WTC11 (cell line): ENCODE measurements around the gene LRIG1. TPM values are rescaled to one million over a fixed set of nuclear protein-coding genes. Genes with fewer than 3 reads are reported as not detected.

Experiments used
- ATAC-seq: fragments of 200-7000 bp; cut with Tn5 transposase; 2 replicates; pipeline ENCODE4 v1.10.0; 2021; ENCODE audit warnings: mild to moderate bottlenecking, moderate library complexity
- CTCF ChIA-PET: fragments of 300-600 bp; sonication (Branson Sonifier 250); formaldehyde crosslinking; loops from one replicate; lab custom pipeline; 2021; ENCODE audit warnings: antibody characterized with exemption; lab: Charles Lee
- POLR2A ChIA-PET: fragments of 350-600 bp; sonication (Branson Sonifier 250); formaldehyde crosslinking; loops from one replicate; lab custom pipeline; 2021; ENCODE audit warnings: antibody characterized with exemption; lab: Charles Lee
- DNase-seq: peaks from one replicate; pipeline ENCODE4 v3.0.0; 2021; ENCODE audit warnings: low spot score
- H3K27ac Mint-ChIP-seq: 2 replicates; pipeline ENCODE4 v1.8.0; 2021; ENCODE audit warnings: mixed read lengths
- H3K27me3 Mint-ChIP-seq: 2 replicates; pipeline ENCODE4 v1.8.0; 2021; ENCODE audit warnings: low read depth, mild to moderate bottlenecking, moderate library complexity, mixed read lengths
- H3K36me3 Mint-ChIP-seq: 2 replicates; pipeline ENCODE4 v1.8.0; 2021; ENCODE audit warnings: mixed read lengths
- H3K4me1 Mint-ChIP-seq: 2 replicates; pipeline ENCODE4 v1.8.0; 2022; ENCODE audit warnings: mixed read lengths
- H3K4me3 Mint-ChIP-seq: 2 replicates; pipeline ENCODE4 v1.8.0; 2021; ENCODE audit warnings: mild to moderate bottlenecking, moderate library complexity, mixed read lengths
- H3K9me3 Mint-ChIP-seq: 2 replicates; pipeline ENCODE4 v1.8.0; 2021; ENCODE audit warnings: mixed read lengths
- ATF1 ChIP-seq: sonication (generic); formaldehyde crosslinking; IDR thresholded peaks from 2 replicates; pipeline ENCODE4 v1.8.1; 2023; ENCODE audit warnings: mild to moderate bottlenecking, moderate library complexity, missing genetic modification reagents
- EMX1 ChIP-seq: fragments of 250-450 bp; sonication (Bioruptor Pico); IDR thresholded peaks from 2 replicates; pipeline ENCODE4 v1.8.0; 2021; ENCODE audit warnings: mild to moderate bottlenecking
- ETV6 ChIP-seq: sonication (generic); formaldehyde crosslinking; IDR thresholded peaks from 2 replicates; pipeline ENCODE4 v1.8.1; 2022; ENCODE audit warnings: mild to moderate bottlenecking, missing genetic modification reagents
- FOXJ3 ChIP-seq: sonication (generic); formaldehyde crosslinking; IDR thresholded peaks from 2 replicates; pipeline ENCODE4 v1.9.0; 2021; ENCODE audit warnings: missing genetic modification reagents, mild to moderate bottlenecking, borderline replicate concordance
- FOXP1 ChIP-seq: sonication (generic); formaldehyde crosslinking; IDR thresholded peaks from 2 replicates; pipeline ENCODE4 v1.8.0; 2022; ENCODE audit warnings: missing genetic modification reagents, mild to moderate bottlenecking, moderate library complexity, borderline replicate concordance
- JUN ChIP-seq: sonication (generic); formaldehyde crosslinking; IDR thresholded peaks from 2 replicates; pipeline ENCODE4 v1.8.0; 2023; ENCODE audit warnings: mild to moderate bottlenecking, missing genetic modification reagents
- KAT7 ChIP-seq: sonication (generic); formaldehyde crosslinking; IDR thresholded peaks from 2 replicates; pipeline ENCODE4 v1.8.1; 2023; ENCODE audit warnings: missing genetic modification reagents, mild to moderate bottlenecking, borderline replicate concordance
- NR2C2 ChIP-seq: sonication (generic); formaldehyde crosslinking; IDR thresholded peaks from 2 replicates; pipeline ENCODE4 v1.8.0; 2022; ENCODE audit warnings: mild to moderate bottlenecking, missing genetic modification reagents
- OVOL2 ChIP-seq: fragments of 250-450 bp; sonication (Bioruptor Pico); IDR thresholded peaks from 2 replicates; pipeline ENCODE4 v1.9.0; 2021; ENCODE audit warnings: mild to moderate bottlenecking, borderline replicate concordance
- RELA ChIP-seq: sonication (generic); formaldehyde crosslinking; IDR thresholded peaks from 2 replicates; pipeline ENCODE4 v1.8.1; 2022; ENCODE audit warnings: missing genetic modification reagents, mild to moderate bottlenecking, borderline replicate concordance
- SP1 ChIP-seq: sonication (generic); formaldehyde crosslinking; conservative IDR thresholded peaks from 2 replicates; pipeline ENCODE4 v1.8.1; 2022; ENCODE audit warnings: missing genetic modification reagents
- ZNF232 ChIP-seq: sonication (generic); formaldehyde crosslinking; IDR thresholded peaks from 2 replicates; pipeline ENCODE4 v1.8.0; 2022; ENCODE audit warnings: mild to moderate bottlenecking, missing genetic modification reagents
- ZNF423 ChIP-seq: fragments of 250-450 bp; sonication (Bioruptor Pico); IDR thresholded peaks from 2 replicates; pipeline ENCODE4 v2.1.2; 2022; ENCODE audit warnings: mild to moderate bottlenecking, moderate library complexity
- ZNF671 ChIP-seq: fragments of 250-450 bp; sonication (Bioruptor Pico); IDR thresholded peaks from 2 replicates; pipeline ENCODE4 v1.8.0; 2021; ENCODE audit warnings: mild to moderate bottlenecking
- total RNA-seq: library from RNA; stranded (reverse); gene quantifications from 3 replicates; pipeline ENCODE4 v1.2.3, GENCODE V29; 2021
- TF ChIP-seq, protein P1 (sequence below): sonication (generic); formaldehyde crosslinking; conservative IDR thresholded peaks from 2 replicates; pipeline ENCODE4 v1.8.1; 2023; ENCODE audit warnings: mild to moderate bottlenecking, low read depth, missing genetic modification reagents, moderate library complexity
- TF ChIP-seq, protein P2 (sequence below): sonication (generic); formaldehyde crosslinking; IDR thresholded peaks from 2 replicates; pipeline ENCODE4 v1.8.0; 2022; ENCODE audit warnings: mild to moderate bottlenecking, missing genetic modification reagents
- TF ChIP-seq, protein P3 (sequence below): fragments of 250-450 bp; sonication (Bioruptor Pico); IDR thresholded peaks from 2 replicates; pipeline ENCODE4 v1.9.0; 2021; ENCODE audit warnings: mild to moderate bottlenecking, borderline replicate concordance

The LRIG1 gene
- total RNA-seq, 1 experiment from 2014 or later, result 105 TPM

DNA sequence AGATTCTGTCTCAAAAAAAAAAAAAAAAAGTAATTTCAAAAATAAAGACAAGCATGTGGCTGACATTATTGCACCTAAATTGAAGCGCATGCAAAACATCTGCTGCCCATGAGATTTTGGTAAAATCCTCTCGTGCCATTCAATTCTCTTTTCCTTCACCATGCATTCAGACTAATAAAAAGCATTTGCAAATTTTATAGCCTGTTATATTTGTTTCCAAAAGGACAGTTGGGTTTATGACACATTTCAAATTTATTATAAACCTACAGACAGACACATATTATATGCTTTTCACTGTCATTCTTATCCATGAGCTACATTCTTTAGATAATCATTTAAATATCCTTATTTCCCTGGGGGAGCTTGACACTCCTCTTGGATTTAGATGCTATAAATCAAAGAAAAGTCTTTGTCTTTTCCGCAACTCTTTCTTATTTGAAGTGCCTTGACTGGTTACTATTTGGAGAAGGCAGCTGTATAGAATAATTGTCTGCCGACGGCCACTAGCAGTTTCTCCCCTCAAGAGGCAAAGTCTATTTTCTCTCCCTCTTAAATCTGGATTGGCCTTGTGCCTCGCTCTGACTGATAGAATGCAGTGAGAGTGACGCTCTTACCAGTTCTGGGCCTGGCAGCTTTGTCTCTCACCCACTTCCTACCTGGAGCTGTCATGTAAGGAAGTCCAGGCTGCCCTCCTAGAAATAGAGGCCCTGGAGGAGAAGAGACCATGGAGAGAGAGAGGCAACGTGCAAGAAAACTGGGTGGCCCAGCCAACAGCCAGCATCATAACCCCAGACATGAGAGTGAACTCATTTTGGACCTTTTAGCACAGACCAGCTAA, 6.8 kb upstream of the LRIG1 start (continued):
- TF ChIP-seq, protein P1, sequence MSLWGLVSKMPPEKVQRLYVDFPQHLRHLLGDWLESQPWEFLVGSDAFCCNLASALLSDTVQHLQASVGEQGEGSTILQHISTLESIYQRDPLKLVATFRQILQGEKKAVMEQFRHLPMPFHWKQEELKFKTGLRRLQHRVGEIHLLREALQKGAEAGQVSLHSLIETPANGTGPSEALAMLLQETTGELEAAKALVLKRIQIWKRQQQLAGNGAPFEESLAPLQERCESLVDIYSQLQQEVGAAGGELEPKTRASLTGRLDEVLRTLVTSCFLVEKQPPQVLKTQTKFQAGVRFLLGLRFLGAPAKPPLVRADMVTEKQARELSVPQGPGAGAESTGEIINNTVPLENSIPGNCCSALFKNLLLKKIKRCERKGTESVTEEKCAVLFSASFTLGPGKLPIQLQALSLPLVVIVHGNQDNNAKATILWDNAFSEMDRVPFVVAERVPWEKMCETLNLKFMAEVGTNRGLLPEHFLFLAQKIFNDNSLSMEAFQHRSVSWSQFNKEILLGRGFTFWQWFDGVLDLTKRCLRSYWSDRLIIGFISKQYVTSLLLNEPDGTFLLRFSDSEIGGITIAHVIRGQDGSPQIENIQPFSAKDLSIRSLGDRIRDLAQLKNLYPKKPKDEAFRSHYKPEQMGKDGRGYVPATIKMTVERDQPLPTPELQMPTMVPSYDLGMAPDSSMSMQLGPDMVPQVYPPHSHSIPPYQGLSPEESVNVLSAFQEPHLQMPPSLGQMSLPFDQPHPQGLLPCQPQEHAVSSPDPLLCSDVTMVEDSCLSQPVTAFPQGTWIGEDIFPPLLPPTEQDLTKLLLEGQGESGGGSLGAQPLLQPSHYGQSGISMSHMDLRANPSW (CRISPR knock-in tag), result no peak
- TF ChIP-seq ATF1 (CRISPR knock-in tag) (no peak), FOXJ3 (CRISPR knock-in tag) (no peak), ETV6 (no peak), OVOL2 (no peak), SP1 (CRISPR knock-in tag) (no peak), ZNF671 (CRISPR knock-in tag) (no peak), ZNF232 (CRISPR knock-in tag) (no peak), RELA (CRISPR knock-in tag) (no peak), ZNF423 (CRISPR knock-in tag) (no peak), EMX1 (CRISPR knock-in tag) (no peak)
- TF ChIP-seq, protein P2, sequence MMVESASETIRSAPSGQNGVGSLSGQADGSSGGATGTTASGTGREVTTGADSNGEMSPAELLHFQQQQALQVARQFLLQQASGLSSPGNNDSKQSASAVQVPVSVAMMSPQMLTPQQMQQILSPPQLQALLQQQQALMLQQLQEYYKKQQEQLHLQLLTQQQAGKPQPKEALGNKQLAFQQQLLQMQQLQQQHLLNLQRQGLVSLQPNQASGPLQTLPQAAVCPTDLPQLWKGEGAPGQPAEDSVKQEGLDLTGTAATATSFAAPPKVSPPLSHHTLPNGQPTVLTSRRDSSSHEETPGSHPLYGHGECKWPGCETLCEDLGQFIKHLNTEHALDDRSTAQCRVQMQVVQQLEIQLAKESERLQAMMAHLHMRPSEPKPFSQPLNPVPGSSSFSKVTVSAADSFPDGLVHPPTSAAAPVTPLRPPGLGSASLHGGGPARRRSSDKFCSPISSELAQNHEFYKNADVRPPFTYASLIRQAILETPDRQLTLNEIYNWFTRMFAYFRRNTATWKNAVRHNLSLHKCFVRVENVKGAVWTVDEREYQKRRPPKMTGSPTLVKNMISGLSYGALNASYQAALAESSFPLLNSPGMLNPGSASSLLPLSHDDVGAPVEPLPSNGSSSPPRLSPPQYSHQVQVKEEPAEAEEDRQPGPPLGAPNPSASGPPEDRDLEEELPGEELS (CRISPR knock-in tag), result no peak
- TF ChIP-seq, all 79 proteins: peak for 0

DNA sequence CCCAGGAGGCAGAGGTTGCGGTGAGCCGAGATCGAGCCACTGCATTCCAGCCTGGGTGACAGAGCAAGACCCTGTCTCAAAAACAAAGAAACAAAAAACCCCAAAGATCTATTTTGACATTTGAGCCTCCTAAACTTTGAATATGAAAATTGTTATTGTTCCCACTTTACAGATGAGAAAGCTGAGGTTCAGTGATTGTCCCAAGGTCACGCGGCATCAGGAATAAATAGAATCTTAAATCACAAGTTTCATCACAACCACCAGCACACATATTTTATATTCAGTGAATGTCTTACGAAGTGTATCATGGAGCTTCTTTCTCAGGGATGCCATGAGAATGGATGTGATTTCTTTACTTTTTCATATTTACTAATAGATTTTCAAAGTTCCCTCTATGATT, 5.3 kb upstream of the LRIG1 start:
- no peak for ATAC-seq
- H3K4me3 Mint-ChIP-seq, result no peak overlapping the region

More for the DNA sequence above, 5.3 kb upstream of the LRIG1 start:
- TF ChIP-seq NR2C2 (CRISPR knock-in tag), result no peak
- TF ChIP-seq, protein P3, sequence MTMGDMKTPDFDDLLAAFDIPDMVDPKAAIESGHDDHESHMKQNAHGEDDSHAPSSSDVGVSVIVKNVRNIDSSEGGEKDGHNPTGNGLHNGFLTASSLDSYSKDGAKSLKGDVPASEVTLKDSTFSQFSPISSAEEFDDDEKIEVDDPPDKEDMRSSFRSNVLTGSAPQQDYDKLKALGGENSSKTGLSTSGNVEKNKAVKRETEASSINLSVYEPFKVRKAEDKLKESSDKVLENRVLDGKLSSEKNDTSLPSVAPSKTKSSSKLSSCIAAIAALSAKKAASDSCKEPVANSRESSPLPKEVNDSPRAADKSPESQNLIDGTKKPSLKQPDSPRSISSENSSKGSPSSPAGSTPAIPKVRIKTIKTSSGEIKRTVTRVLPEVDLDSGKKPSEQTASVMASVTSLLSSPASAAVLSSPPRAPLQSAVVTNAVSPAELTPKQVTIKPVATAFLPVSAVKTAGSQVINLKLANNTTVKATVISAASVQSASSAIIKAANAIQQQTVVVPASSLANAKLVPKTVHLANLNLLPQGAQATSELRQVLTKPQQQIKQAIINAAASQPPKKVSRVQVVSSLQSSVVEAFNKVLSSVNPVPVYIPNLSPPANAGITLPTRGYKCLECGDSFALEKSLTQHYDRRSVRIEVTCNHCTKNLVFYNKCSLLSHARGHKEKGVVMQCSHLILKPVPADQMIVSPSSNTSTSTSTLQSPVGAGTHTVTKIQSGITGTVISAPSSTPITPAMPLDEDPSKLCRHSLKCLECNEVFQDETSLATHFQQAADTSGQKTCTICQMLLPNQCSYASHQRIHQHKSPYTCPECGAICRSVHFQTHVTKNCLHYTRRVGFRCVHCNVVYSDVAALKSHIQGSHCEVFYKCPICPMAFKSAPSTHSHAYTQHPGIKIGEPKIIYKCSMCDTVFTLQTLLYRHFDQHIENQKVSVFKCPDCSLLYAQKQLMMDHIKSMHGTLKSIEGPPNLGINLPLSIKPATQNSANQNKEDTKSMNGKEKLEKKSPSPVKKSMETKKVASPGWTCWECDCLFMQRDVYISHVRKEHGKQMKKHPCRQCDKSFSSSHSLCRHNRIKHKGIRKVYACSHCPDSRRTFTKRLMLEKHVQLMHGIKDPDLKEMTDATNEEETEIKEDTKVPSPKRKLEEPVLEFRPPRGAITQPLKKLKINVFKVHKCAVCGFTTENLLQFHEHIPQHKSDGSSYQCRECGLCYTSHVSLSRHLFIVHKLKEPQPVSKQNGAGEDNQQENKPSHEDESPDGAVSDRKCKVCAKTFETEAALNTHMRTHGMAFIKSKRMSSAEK (CRISPR knock-in tag), result no peak
- no peak for TF ChIP-seq FOXP1 (CRISPR knock-in tag)
- no peak for TF ChIP-seq JUN (CRISPR knock-in tag)
- TF ChIP-seq KAT7 (CRISPR knock-in tag), result no peak
- POLR2A ChIA-PET, result no interaction called here
- no peaks in the 10 kb centered on the region for H3K27me3 Mint-ChIP-seq
- H3K36me3 Mint-ChIP-seq, result no peaks in the 10 kb centered on the region
- H3K4me1 Mint-ChIP-seq, result peaks cover 38% of the 10 kb centered on the region
- no peak overlapping the region for H3K27ac Mint-ChIP-seq
- DNase-seq, result no peak
- no peaks in the 10 kb centered on the region for H3K9me3 Mint-ChIP-seq
- CTCF ChIA-PET, result interaction anchor here (1.2 kb wide), 1 partner anchor 128 kb away, joined by 3 read pairs; no protein-coding TSS in a partner anchor
